ENCODE results near the gene OPN1SW.

- TF ChIP-seq EZH2 (IDR thresholded peaks at IDR 0.05): no peak
- TF ChIP-seq POLR2AphosphoS5 (IDR thresholded peaks at IDR 0.05; ENCODE audit: borderline replicate concordance, low read depth, low read length): no peak
- no peak for TF ChIP-seq FOXP2 (optimal IDR thresholded peaks at IDR 0.05; ENCODE audit: control extremely low read depth, extremely low read length, insufficient read depth)
Measured at GRCh38 chr7:128792471-128793180, 17.0 kb upstream of the OPN1SW start.
